Esophagus squamous epithelium (tissue), 5 donors: ENCODE measurements around the gene SLC2A4. TPM values are rescaled to one million over a fixed set of nuclear protein-coding genes. Genes with fewer than 3 reads are reported as not detected.

Experiments
- DNase-seq: peaks from one replicate; lab custom pipeline; 2025; lab: John Stamatoyannopoulos, UW
- H3K27ac ChIP-seq, 4 donors: fragments of 200-600 bp; sonication (generic); one replicate each; pipeline ENCODE4 v1.5.1; 2016 to 2019; ENCODE audit warnings: mild to moderate bottlenecking in 1 of 4
- H3K27me3 ChIP-seq, 4 donors: fragments of 200-600 bp; sonication (generic); 1 replicate in 3 of 4; 2 replicates in 1 of 4; pipeline versions ENCODE4 v1.5.1 to v1.6.0; 2017 to 2021; ENCODE audit warnings: antibody characterized with exemption in 1 of 4
- H3K36me3 ChIP-seq, 3 donors: fragments of 200-600 bp; sonication (generic); one replicate each; pipeline ENCODE4 v1.5.1; 2016 to 2019
- H3K4me1 ChIP-seq, 3 donors: fragments of 200-600 bp; sonication (generic); one replicate each; pipeline ENCODE4 v1.5.1; 2017 to 2019
- H3K4me3 ChIP-seq, 4 donors: fragments of 200-600 bp; sonication (generic); 1 replicate in 3 of 4; 2 replicates in 1 of 4; pipeline ENCODE4 v1.5.1; 2016 to 2019; ENCODE audit warnings: mild to moderate bottlenecking in 2 of 4, moderate library complexity in 1 of 4
- H3K9me3 ChIP-seq, 3 donors: fragments of 200-600 bp; sonication (generic); one replicate each; pipeline ENCODE4 v1.5.1; 2016 to 2019
- CTCF ChIP-seq, 6 experiments: fragments of 450-650 bp in 4 of 6; fragments of 200-600 bp in 2 of 6; sonication (generic) in 2 of 6; IDR thresholded peaks; one replicate each; pipeline ENCODE4 v1.5.1; 2016 to 2019; ENCODE audit warnings: antibody characterized with exemption in 6 of 6, mild to moderate bottlenecking in 4 of 6, moderate library complexity in 4 of 6
- POLR2A ChIP-seq, 4 donors: fragments of 450-650 bp; IDR thresholded peaks; one replicate each; pipeline ENCODE4 v1.6.1; 2017; ENCODE audit warnings: antibody characterized with exemption in 4 of 4, mild to moderate bottlenecking in 4 of 4, moderate library complexity in 3 of 4
- WGBS, 2 donors: methylation state at CpG; one replicate each; pipeline ENCODE4 v1.1.5; 2018; 5-methylcytosine and 5-hydroxymethylcytosine counted together
- intact Hi-C: fragments of 100-400 bp; cut with DNase I; formaldehyde crosslinking; loops from one replicate; pipeline ENCODE4 v1.15.0; 2022
- total RNA-seq, 4 donors: library from RNA; depleted of rRNA; stranded (reverse); fragments of >200 nt; gene quantifications; one replicate each; pipeline ENCODE4 v1.1.0, GENCODE V29; 2016
- donor health status: DM: yes; HTN: yes; CAD: no.

SLC2A4 gene
- total RNA-seq, 4 donors from 2014 or later, result 0.83 to 21.7 (median 2.5) TPM

- Histone ChIP-seq H3K36me3 (peaks cover 7 to 34% (median 10%) of the 10 kb centered on the region in 3 donors), H3K9me3 (no peaks in the 10 kb centered on the region), H3K27ac (peak within 1 kb of the TSS; percentile 89 to 99 (median 95)), H3K4me1 (peaks cover 20 to 68% (median 23%) of the 10 kb centered on the region in 3 donors), H3K27me3 (peaks cover 0 to 55% (median 4%) of the 10 kb centered on the region in 4 donors), H3K4me3 (peak within 1 kb of the TSS; percentile 58 to 84 (median 69))
- TF ChIP-seq POLR2A (IDR thresholded peaks at IDR 0.05) (peak in 3 of 4 donors; percentile 20 to 80 (median 69)), CTCF (IDR thresholded peaks at IDR 0.05) (peak in 2 of 6 experiments; percentile 7 to 9)
- DNase-seq, result no peak
- intact Hi-C loops, result no loop called here
- 5 to 14% methylated on average over 13 to 36 of the region's 64 CpGs for WGBS, 2 donors
Measured at GRCh38 chr17:7262192-7262934, 19.2 kb upstream of the SLC2A4 start, which contains the start of gene CLDN7. TSS of gene CLDN7 (minus strand) at chr17:7262478. CDS start at chr17:7262043, 435 bp downstream.

GRCh38 chr17:7262935-7263800 lies 18.4 kb upstream of the SLC2A4 start:
- H3K4me1 ChIP-seq, result peaks cover 20 to 68% (median 23%) of the 10 kb centered on the region in 3 donors
- WGBS, 2 donors, result 8 to 12% methylated on average over 25 to 26 of the region's 26 CpGs
- TF ChIP-seq POLR2A (IDR thresholded peaks at IDR 0.05) (peak in 1 of 4 donors; percentile 6), CTCF (IDR thresholded peaks at IDR 0.05) (no peak)

GRCh38 chr17:7263801-7264078 lies 17.8 kb upstream of the SLC2A4 start:
- H3K27ac ChIP-seq, result peak overlapping the region; percentile 84 to 99 (median 95)
- peaks cover 0 to 60% (median 4%) of the 10 kb centered on the region in 4 donors for H3K27me3 ChIP-seq
- peak overlapping the region in 3 of 4 donors; percentile 58 to 84 (median 74) for H3K4me3 ChIP-seq
- H3K4me1 ChIP-seq, result peaks cover 19 to 65% (median 23%) of the 10 kb centered on the region in 3 donors
- intact Hi-C loops, result no loop called here
- TF ChIP-seq POLR2A (IDR thresholded peaks at IDR 0.05), result no peak
- TF ChIP-seq CTCF (IDR thresholded peaks at IDR 0.05), result no peak
- 30 to 46% methylated on average over 4 of the region's 4 CpGs for WGBS, 2 donors
- peaks cover 0 to 20% (median 4%) of the 10 kb centered on the region in 3 donors for H3K36me3 ChIP-seq
- DNase-seq, result no peak
- H3K9me3 ChIP-seq, result no peaks in the 10 kb centered on the region

More at GRCh38 chr17:7262935-7263800, 18.4 kb upstream of the SLC2A4 start:
- DNase-seq, result no peak
- Histone ChIP-seq H3K27me3 (peaks cover 0 to 59% (median 4%) of the 10 kb centered on the region in 4 donors), H3K27ac (peak overlapping the region; percentile 84 to 99 (median 95)), H3K9me3 (no peaks in the 10 kb centered on the region), H3K36me3 (peaks cover 0 to 26% (median 4%) of the 10 kb centered on the region in 3 donors), H3K4me3 (peak overlapping the region; percentile 58 to 84 (median 69))
- intact Hi-C loops, result no loop called here

- Histone ChIP-seq H3K27ac (no peak overlapping the region), H3K4me3 (no peak overlapping the region), H3K27me3 (peaks cover 0 to 61% (median 4%) of the 10 kb centered on the region in 4 donors), H3K36me3 (no peaks in the 10 kb centered on the region), H3K4me1 (peaks cover 8 to 35% (median 12%) of the 10 kb centered on the region in 3 donors), H3K9me3 (no peaks in the 10 kb centered on the region)
- no peak for DNase-seq
- TF ChIP-seq POLR2A (IDR thresholded peaks at IDR 0.05), result no peak
- no peak for TF ChIP-seq CTCF (IDR thresholded peaks at IDR 0.05)
- 20 to 53% methylated on average over 1 of the region's 1 CpG for WGBS, 2 donors
- intact Hi-C loops, result no loop called here
Measured at GRCh38 chr17:7266784-7267183, 14.7 kb upstream of the SLC2A4 start.
